Activated CD4-positive, alpha-beta memory T cell treated with anti-CD3 and anti-CD28 coated beads, Interleukin-2, amount 10 ng/mL, durations not matched to agents 7 days and 5 days (primary cell): ENCODE results near the gene S100A13. TPM values are rescaled to one million over a fixed set of nuclear protein-coding genes. Genes with fewer than 3 reads are reported as not detected.

ENCODE experiments used
- CTCF ChIA-PET: fragments of 350-600 bp; sonication (Branson Sonifier 250); formaldehyde crosslinking; loops from one replicate; lab custom pipeline; 2021; ENCODE audit warnings: antibody characterized with exemption, inconsistent platforms; lab: Charles Lee
- POLR2A ChIA-PET: fragments of 350-600 bp; sonication (Branson Sonifier 250); formaldehyde crosslinking; loops from one replicate; lab custom pipeline; 2021; ENCODE audit warnings: antibody characterized with exemption; lab: Charles Lee
- DNase-seq: peaks from one replicate; pipeline ENCODE4 v3.0.0-alpha.2; 2020
- H3K27ac Mint-ChIP-seq: one replicate; pipeline ENCODE4 v1.8.0; 2021; ENCODE audit warnings: mild to moderate bottlenecking, mixed read lengths
- H3K27me3 Mint-ChIP-seq: one replicate; pipeline ENCODE4 v1.8.0; 2021; ENCODE audit warnings: mixed read lengths
- H3K36me3 Mint-ChIP-seq: one replicate; pipeline ENCODE4 v1.8.0; 2021; ENCODE audit warnings: low read depth, mixed read lengths
- H3K4me1 Mint-ChIP-seq: one replicate; pipeline ENCODE4 v1.8.0; 2021; ENCODE audit warnings: mixed read lengths
- H3K4me3 Mint-ChIP-seq: one replicate; pipeline ENCODE4 v1.8.0; 2021; ENCODE audit warnings: mild to moderate bottlenecking, mixed read lengths
- H3K9me3 Mint-ChIP-seq: one replicate; pipeline ENCODE4 v1.8.0; 2021; ENCODE audit warnings: mixed read lengths
- total RNA-seq, 2 experiments: library from RNA; stranded (reverse); gene quantifications; one replicate each; pipeline ENCODE4 v1.2.3, GENCODE V29; 2021

Gene S100A13
- total RNA-seq, 2 experiments from 2014 or later, result 6.1 TPM

GRCh38 chr1:153633161-153633753, 6.0 kb upstream of the S100A13 start:
- Mint-ChIP-seq H3K36me3 (peaks cover 38% of the 10 kb centered on the region), H3K4me3 (peak overlapping the region; percentile 97), H3K27me3 (no peaks in the 10 kb centered on the region), H3K27ac (peak overlapping the region; percentile 100), H3K9me3 (no peaks in the 10 kb centered on the region), H3K4me1 (peaks cover 48% of the 10 kb centered on the region)
- DNase-seq, result no peak
- ChIA-PET POLR2A (interaction anchor here (0.5 to 3.1 kb wide), 37 partner anchors 11 to 586 kb away, joined by 3 to 99 read pairs (median 7); partner anchors contain the start of genes GATAD2B, ILF2, INTS3 and JTB), CTCF (interaction anchor here (1.1 to 3.6 kb wide), 15 partner anchors 10 to 122 kb away, joined by 3 to 27 read pairs (median 7); partner anchors contain the start of genes S100A4, S100A5, S100A6 and SNAPIN)

GRCh38 chr1:153631047-153632022, 4.0 kb upstream of the S100A13 start:
- ChIA-PET CTCF (interaction anchor here (0.9 to 1.6 kb wide), 3 partner anchors 11 to 120 kb away, joined by 3 to 7 read pairs (median 6); no protein-coding TSS in a partner anchor), POLR2A (interaction anchor here (0.9 to 2.0 kb wide), 2 partner anchors 28 to 40 kb away, joined by 3 to 4 read pairs; no protein-coding TSS in a partner anchor)
- Mint-ChIP-seq H3K4me3 (no peak overlapping the region), H3K9me3 (no peaks in the 10 kb centered on the region), H3K27ac (no peak overlapping the region), H3K27me3 (no peaks in the 10 kb centered on the region), H3K36me3 (peaks cover 22% of the 10 kb centered on the region), H3K4me1 (peaks cover 35% of the 10 kb centered on the region)
- no peak for DNase-seq

GRCh38 chr1:153630384-153630783, 3.1 kb upstream of the S100A13 start:
- Mint-ChIP-seq H3K27ac (no peak overlapping the region), H3K36me3 (peaks cover 14% of the 10 kb centered on the region), H3K4me1 (peaks cover 28% of the 10 kb centered on the region), H3K9me3 (no peaks in the 10 kb centered on the region), H3K27me3 (no peaks in the 10 kb centered on the region), H3K4me3 (no peak overlapping the region)
- CTCF ChIA-PET, result interaction anchor here (1.4 to 1.6 kb wide), 2 partner anchors 12 to 119 kb away, joined by 6 to 7 read pairs; no protein-coding TSS in a partner anchor
- POLR2A ChIA-PET, result interaction anchor here (2.0 kb wide), 1 partner anchor 29 kb away, joined by 4 read pairs; no protein-coding TSS in a partner anchor
- no peak for DNase-seq

DNA sequence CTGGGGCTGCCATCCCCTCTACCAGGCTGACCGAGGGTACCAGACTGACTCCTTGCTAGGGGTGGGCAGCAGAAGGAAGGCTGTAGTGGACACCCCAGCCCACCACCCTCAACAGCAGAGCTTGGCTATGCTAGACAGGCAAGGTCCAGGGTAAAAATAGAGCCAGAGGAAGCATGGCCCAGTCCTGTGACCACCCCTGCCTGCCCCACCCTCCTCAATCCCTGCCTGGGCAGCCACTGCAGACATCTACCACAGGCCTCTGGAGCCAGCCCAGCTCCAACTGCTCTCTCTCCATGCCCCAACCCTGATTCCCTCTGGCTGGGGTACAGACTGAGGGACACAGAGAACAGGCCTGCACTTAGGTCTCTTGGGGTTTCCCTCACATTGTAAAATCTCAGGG, 2.7 kb upstream of the S100A13 start:
- H3K27me3 Mint-ChIP-seq, result no peaks in the 10 kb centered on the region
- H3K9me3 Mint-ChIP-seq, result no peaks in the 10 kb centered on the region
- POLR2A ChIA-PET, result interaction anchor here (2.0 kb wide), 1 partner anchor 30 kb away, joined by 4 read pairs; no protein-coding TSS in a partner anchor
- DNase-seq, result no peak
- CTCF ChIA-PET, result interaction anchor here (1.4 kb wide), 1 partner anchor 119 kb away, joined by 7 read pairs; no protein-coding TSS in a partner anchor
- H3K4me1 Mint-ChIP-seq, result peaks cover 27% of the 10 kb centered on the region
- no peak overlapping the region for H3K27ac Mint-ChIP-seq
- H3K36me3 Mint-ChIP-seq, result peaks cover 11% of the 10 kb centered on the region
- H3K4me3 Mint-ChIP-seq, result no peak overlapping the region

DNA sequence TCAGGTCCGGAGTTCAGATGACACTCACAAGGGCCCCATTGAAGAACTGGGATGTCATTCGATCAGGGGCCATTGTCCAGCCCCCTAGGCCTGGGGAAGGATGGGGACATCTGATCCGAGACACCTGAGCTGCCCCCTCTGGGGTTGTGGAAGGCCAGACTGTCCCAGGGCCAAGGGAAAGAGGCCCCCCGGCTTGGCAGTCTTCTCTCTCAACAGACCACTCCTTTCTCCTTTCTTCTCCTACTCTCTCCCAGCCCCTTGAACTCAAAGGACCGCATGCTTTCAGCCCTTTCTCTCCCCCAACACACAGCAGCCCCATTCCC, 2.0 kb upstream of the S100A13 start:
- POLR2A ChIA-PET, result interaction anchor here (0.7 kb wide), 1 partner anchor 20 kb away, joined by 3 read pairs; no protein-coding TSS in a partner anchor
- Mint-ChIP-seq H3K4me1 (peaks cover 24% of the 10 kb centered on the region), H3K9me3 (no peaks in the 10 kb centered on the region), H3K4me3 (no peak overlapping the region), H3K27me3 (no peaks in the 10 kb centered on the region), H3K36me3 (peaks cover 7% of the 10 kb centered on the region), H3K27ac (no peak overlapping the region)
- CTCF ChIA-PET, result interaction anchor here (1.1 kb wide), 1 partner anchor 118 kb away, joined by 4 read pairs; no protein-coding TSS in a partner anchor
- no peak for DNase-seq

- POLR2A ChIA-PET, result interaction anchor here (0.7 kb wide), 1 partner anchor 21 kb away, joined by 3 read pairs; no protein-coding TSS in a partner anchor
- Mint-ChIP-seq H3K27me3 (no peaks in the 10 kb centered on the region), H3K9me3 (no peaks in the 10 kb centered on the region), H3K4me1 (peaks cover 23% of the 10 kb centered on the region), H3K4me3 (no peak overlapping the region), H3K36me3 (peaks cover 3% of the 10 kb centered on the region), H3K27ac (no peak overlapping the region)
- CTCF ChIA-PET, result interaction anchor here (1.1 to 3.3 kb wide), 3 partner anchors 9 to 117 kb away, joined by 4 to 21 read pairs (median 5); no protein-coding TSS in a partner anchor
- DNase-seq, result no peak
Measured at GRCh38 chr1:153628638-153629342, 1.5 kb upstream of the S100A13 start.

DNA sequence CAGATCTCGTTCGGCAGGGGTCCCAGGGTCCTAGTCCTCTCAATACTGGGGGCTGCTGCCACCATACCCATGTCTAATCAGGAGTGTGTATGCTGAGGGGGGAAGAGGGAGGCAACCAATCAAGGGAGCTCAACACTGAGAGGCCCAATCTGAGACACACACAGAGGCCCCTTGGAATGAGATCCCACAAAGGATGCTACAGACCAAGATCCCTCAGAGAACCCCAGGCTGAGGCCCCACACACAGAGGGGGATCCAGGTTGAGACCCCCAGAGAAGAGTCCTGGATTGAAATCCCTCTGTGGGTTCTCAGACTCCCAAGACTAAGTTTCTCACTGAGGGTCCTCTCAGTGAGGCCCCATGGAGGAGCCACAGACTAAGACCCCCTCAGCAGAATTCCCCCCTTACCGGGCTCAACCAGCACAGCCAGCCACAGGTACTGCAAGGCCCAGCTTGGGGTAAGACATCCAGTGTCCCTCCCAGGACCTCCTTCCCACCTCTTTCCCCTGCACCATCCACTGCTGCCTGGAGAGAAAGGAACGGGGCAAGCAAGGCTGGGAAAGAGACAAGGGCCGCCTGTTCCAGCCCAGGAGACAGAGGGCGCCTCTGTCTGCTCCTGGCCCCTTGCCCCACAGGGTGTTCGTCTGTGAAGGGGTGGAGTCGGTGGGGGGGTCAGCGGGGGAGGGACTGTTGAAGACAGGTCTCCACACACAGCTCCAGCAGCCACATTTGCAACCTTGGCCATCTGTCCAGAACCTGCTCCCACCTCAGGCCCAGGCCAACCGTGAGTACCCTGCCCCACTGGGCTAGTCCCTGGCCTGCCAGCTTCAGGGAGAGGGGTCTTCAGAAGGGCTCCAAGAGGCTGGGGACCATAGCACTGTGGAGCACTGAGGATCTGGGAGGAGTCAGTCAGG, 666 bp upstream of the S100A13 start, which contains the start of gene S100A1:
S100A1 (plus strand) TSS at position 720 of the 912 bp plus-strand sequence. CDS start 2,088 bp downstream, outside the sequence.
- no peaks in the 10 kb centered on the region for H3K27me3 Mint-ChIP-seq
- no peaks in the 10 kb centered on the region for H3K36me3 Mint-ChIP-seq
- H3K4me1 Mint-ChIP-seq, result peaks cover 15% of the 10 kb centered on the region
- CTCF ChIA-PET, result interaction anchor here (0.7 to 3.3 kb wide), 9 partner anchors 10 to 116 kb away, joined by 3 to 21 read pairs (median 4); partner anchors contain the start of gene S100A14
- no peak within 1 kb of the TSS for H3K4me3 Mint-ChIP-seq
- no peak within 1 kb of the TSS for H3K27ac Mint-ChIP-seq
- no peaks in the 10 kb centered on the region for H3K9me3 Mint-ChIP-seq
- POLR2A ChIA-PET, result interaction anchor here (1.3 kb wide), 1 partner anchor 93 kb away, joined by 6 read pairs; the partner anchor contains the start of gene S100A6
- no peak for DNase-seq

DNA sequence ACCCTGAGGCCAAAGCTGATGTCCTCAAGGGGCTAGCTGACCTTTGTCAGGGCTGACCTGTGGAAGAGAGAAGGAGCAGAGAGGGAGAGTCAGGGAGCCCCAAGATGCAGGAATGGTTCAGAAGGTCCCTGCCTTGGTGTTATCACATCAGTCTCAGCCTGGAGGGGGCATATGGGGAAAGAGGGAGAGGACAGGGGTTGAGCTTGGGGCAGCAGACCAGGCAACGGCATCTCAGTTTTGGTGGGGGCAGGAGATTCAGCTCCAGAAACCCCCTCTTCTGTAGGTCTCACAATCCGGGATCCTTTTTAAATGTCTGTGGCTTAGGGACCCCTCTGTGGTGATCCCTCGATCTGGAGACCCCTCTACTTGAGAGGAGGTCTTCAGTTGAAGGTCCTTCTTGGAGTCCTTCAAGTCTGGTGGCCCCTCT, 815 bp downstream of the S100A13 start:
- Mint-ChIP-seq H3K36me3 (no peaks in the 10 kb centered on the region), H3K4me1 (peaks cover 4% of the 10 kb centered on the region), H3K27ac (no peak overlapping the region), H3K9me3 (no peaks in the 10 kb centered on the region), H3K4me3 (no peak overlapping the region), H3K27me3 (no peaks in the 10 kb centered on the region)
- CTCF ChIA-PET, result interaction anchor here (0.9 to 3.3 kb wide), 8 partner anchors 8 to 116 kb away, joined by 3 to 21 read pairs (median 3); partner anchors contain the start of gene S100A14
- DNase-seq, result no peak
- POLR2A ChIA-PET, result no interaction called here

- no peaks in the 10 kb centered on the region for H3K27me3 Mint-ChIP-seq
- ChIA-PET CTCF (interaction anchor here (3.3 kb wide), 1 partner anchor 7 kb away, joined by 21 read pairs; no protein-coding TSS in a partner anchor), POLR2A (no interaction called here)
- H3K27ac Mint-ChIP-seq, result no peak overlapping the region
- H3K36me3 Mint-ChIP-seq, result no peaks in the 10 kb centered on the region
- no peak overlapping the region for H3K4me3 Mint-ChIP-seq
- no peaks in the 10 kb centered on the region for H3K4me1 Mint-ChIP-seq
- no peaks in the 10 kb centered on the region for H3K9me3 Mint-ChIP-seq
- no peak for DNase-seq
Measured at GRCh38 chr1:153624965-153625611, 2.2 kb downstream of the S100A13 start.

- DNase-seq, result no peak
- ChIA-PET POLR2A (interaction anchor here (0.6 kb wide), 2 partner anchors 354 to 576 kb away, joined by 3 to 4 read pairs; partner anchors contain the start of gene JTB), CTCF (interaction anchor here (1.4 kb wide), 1 partner anchor 11 kb away, joined by 4 read pairs; the partner anchor contains the start of gene CHTOP)
- Mint-ChIP-seq H3K27me3 (no peaks in the 10 kb centered on the region), H3K4me1 (no peaks in the 10 kb centered on the region), H3K4me3 (no peak overlapping the region), H3K9me3 (no peaks in the 10 kb centered on the region), H3K27ac (no peak overlapping the region), H3K36me3 (no peaks in the 10 kb centered on the region)
Measured at GRCh38 chr1:153623101-153623500, 4.2 kb downstream of the S100A13 start.
